HK-2 (cell line): ENCODE measurements around the gene FRS2.

ENCODE experiments used
- DNase-seq: peaks from one replicate; pipeline ENCODE4 v3.0.0-alpha.2; 2018; ENCODE audit not compliant: unreplicated experiment

FRS2 gene

DNA sequence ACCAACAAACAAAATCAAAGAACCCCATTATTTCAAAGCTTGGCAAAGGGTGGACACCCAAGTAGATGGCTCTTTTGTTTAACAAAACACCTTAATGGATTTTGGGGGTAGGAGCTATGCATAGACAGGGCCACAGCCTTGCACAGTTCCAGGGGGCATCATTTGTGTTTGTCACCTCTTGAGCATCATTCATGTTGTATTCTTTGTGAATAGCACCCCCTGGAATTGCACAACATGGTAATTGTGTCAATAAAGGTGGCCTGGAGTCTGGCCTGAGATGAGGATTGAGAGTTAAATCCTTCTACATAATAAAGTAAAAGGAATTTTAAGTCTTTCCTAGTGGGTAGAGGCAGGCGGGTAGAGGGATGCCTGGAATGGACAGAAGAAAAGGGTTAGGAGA is 3.3 kb upstream of the FRS2 start:
- DNase-seq: no peak

DNA sequence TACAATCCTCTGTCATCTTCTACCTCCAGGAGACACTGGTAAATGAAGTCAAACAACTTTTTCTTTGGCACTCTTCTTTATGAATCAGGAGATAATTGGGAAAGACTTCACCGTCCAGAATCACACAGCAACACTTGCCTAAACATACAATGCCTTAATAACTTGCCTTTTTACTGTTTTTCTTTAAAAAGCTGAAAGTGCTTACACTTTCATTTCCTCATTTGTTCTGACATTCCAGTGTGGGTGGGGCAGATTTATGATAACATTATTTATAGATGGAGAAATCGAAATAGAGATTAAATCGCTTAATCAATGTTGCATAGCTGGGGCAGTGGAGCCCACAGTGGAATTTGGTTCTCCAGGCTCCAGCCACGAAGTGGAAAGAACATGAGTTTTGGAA is 2.8 kb upstream of the FRS2 start:
- DNase-seq: no peak

DNA sequence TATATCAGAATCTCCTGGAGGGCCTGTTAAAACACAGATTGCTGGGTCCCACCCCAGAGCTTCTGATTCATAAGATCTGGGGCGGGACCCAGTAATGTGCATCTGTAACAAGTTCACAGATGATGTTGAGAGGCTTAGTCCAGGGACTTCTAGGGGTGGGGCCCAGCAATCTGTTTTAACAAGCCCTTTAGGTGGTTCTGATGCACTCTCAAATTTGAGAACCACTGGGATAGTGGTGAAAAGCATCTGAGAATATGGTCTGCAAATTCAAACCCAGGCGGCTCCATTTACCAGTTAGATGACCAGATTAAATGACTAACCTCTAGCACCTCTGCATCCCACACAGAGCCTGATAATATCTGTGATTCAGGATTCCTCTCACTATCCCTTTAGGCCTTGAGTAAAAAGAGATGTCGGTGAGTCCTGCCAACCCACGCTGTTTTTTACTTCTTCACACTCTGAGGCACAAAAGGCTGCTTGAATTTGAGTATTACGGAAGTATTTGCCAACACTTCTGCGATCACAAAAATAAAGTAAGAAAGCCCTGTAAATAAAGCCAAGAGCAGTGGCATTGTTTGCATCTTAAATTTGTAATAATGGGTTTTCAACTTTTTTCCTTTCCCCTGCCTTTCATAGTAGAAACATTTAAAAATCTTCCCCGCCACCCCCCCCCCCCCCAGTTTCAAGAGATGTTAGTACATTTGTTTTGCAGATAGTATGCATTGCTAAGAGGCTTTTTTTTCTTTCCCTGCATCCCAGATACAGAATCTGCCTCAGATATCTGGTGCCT is 1.8 kb upstream of the FRS2 start:
- DNase-seq: no peak

DNA sequence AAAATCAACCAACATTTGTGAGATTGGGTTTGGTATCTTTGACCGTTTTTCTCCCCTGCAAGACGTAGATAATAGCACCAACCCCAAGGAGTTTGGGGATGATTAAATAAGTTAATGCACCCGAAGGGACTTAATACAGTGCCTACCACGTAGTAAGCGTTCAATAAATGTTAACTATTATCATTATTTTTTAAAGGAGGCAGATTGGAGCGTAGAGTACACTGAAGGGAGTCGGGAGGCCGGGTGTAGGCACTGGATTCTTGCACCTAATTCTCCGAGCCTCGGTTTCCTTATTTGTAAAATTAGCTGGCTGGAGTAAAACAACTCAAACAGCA is 367 bp upstream of the FRS2 start:
- no peak for DNase-seq

DNA sequence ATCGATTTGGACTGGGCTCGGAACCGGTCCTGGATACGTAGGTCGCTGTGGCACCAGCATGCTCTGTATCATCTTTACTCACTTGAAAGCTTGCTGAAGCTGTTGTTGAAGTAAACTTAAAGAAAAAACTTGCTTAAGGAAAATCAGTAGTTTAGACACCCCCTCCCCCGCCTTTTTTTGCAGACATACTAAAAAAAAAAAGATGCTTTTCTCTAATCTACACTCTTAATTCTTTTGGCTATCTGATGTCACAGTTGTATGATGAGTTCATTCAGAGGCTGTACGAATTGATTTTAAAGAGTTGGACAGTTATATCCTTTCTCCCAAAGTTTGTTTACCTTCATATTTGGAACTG is 865 bp downstream of the FRS2 start:
- DNase-seq: no peak

DNA sequence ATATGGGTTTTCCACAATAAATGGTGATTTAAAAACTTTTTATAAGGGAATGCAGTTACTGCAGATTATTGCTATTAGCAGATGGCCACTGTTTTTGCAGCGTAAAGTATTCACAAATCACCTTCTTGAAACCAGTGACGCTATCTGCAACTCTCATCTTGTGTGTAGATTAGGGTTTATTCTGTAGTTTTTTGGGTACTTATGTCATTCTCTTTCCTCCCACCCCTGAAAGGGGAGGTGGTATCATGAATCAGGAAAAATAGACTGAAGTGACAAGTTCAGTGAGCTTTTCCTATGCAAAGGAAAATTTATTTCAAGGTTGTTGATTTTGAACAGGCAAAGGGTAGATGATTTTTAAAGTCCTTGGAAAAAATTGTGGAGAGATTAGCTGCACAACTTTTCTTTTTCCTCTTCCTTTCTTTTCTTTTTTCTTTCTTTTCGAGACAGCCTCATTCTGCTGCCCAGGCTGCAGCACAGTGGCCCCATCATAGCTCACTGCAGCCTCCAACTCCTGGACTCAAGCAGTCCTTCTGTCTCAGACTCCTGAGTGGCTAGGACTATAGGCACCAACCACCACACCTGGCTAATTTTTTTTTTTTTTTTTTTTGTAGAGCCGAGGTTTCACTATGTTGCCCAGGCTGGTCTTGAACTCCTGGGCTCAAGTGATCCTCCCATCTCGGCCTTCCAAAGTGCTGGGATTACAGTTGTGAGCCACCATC is 1.6 kb downstream of the FRS2 start:
- no peak for DNase-seq

DNA sequence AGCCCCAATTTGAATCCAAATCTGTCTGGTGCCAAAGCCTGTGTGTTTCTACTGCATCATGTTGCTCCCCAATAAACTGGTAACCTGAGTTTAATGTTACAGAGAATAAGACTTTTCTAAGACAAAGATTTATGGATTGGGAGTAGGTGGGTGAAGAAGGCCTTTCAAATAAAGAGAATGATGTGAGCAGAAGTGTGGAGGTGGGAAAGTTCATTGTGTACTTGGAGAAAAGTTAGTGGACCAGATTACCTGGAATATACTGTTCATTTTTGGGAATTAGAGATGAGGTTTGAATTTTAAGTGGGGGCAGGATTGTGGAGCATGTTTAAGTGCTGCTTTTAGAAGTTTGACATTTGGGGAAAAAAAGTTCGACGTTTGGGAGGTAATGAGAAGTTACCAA is 3.1 kb downstream of the FRS2 start:
- DNase-seq: no peak

DNA sequence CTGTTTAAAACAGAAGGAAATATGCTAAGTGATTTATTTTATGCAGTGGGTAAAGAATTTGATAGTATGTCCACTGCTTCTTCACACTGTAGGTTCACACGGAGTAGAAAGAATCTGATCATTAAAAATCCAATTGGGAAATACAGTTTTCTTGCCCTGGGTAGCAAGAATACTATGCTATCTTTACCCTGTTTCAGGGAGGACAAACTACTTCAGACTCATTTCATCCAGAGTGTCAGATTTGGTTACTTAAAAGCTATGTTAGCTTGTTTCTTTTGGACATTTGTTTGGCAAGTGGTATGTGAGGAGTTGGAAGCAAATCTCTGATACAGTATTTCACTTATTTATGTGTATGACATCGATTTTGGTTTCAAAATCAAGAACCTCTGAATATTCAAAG is 4.3 kb downstream of the FRS2 start:
- no peak for DNase-seq

DNA sequence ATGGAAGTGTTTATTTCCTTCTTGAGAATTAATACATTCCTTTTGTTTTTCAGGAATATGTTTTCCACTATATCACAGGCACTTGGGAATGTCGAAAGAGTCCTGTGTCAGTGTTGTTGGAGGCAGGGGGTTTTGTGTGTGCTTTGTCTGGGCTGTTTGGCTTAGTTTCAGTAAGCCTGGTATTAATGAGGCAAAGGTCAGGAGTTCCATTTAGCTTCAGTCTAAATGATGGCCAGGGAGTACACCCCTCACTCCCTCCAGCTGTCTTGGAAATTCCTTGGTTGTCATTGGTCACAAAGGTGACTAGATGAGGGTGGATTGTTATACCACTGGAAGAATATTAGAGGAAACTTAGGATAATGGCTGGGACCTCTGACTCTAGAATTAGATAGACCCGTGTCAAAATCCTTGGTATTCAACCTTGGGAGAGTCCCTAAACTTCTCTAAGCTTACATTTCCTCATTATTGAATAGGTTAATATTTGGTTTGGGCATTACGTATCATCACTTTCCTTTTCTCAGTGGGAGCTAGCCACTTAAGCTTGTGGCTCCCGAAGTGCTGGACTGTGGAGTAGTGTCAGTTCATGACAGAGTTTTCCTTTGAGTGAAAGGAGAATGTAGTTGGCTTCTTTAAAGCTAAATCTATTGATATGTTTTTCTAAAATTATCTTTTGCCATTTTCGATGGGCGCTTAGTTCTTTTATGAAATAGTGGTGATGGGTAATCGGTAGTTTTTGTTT is 5.2 kb downstream of the FRS2 start:
- no peak for DNase-seq

DNA sequence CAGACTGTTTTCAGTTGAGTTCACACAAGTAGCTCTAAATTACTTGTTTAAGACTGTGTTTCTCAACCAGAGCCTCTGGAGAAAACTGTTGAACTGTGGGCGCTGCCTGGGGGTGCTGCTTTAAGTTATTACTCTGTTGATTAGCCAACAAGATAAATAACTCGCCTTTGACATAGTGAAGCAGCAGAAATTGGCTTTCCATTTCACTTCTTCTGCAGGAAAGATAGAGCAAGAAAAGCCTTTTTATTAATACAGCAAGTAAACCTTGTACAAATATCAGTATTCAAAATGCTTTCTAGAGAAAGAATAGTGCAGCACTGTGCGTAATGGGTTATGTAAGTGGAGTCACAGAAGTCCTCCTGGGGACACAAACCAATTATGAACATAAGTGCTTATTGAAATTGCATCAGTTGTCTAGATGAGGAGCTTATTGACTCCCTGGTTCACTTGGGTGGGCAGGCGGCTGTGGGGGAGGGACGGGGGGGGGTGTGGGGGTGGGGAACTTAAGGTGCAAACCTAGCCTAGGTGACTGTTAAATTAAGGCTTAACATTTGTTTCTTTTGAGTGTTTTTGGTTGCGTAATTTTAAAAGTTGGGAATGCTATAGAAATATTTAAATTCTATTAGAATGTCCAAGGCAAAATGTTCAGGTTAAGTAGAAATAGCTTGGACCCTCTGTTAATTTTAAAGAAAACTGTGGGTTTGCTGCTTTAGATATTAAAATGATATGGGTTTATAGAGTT is 6.3 kb downstream of the FRS2 start:
- no peak for DNase-seq

DNA sequence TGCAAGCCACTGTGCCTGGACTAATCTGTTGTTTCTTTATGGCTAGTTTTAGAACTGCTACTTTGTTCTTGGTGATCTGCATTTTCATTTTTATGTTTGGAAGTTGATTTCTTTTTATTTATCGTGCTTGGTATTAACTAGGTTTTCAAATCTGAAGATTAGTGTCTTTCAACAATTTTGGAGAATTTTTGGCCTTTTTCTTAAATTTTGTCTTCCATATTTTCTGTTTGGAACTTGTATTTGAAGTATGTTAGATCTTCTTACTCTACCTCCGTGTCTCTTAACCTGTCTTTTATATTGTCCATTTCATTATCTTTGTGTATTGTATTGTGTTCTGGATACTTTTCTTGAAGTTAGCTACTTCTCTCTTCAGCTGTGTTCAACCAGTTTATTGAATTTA is 9.5 kb downstream of the FRS2 start:
- DNase-seq: no peak

DNA sequence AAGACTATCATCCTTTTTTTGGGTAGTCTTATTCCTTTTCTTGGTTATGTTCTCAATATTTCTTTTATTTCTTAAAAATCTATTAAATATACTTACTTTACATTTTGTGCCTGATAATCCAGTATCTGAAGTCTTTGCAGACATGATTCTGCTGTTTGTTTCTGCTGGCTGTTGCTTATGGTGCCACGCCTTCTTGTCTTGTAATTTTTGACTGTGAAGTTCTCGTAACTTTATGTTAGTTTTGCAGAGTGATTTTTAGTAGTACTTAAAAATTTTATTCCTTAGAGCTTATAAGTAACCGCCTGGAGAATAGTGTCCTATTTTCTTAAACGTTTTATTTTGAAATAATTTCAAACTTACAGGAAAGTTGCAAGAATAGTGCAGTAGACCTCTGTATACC is 10.5 kb downstream of the FRS2 start:
- no peak for DNase-seq

DNA sequence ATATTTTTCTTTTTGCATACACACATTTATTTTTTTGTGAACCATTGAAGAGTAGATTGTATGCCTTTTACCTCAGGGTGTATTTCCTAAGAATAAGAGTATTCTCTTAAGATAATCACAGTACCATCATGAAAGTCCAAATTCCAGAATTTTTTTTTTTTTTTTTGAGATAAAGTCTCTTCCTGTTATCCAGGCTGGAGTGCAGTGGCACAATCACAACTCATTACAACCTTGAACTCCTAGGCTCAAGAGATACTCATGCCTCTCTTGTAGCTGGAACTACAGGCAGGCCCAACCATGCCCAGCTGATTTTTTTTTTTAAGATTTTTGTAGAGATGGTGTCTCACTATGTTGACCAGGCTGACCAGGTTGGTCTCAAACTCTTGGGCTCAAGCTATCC is 10.9 kb downstream of the FRS2 start:
- DNase-seq: no peak

DNA sequence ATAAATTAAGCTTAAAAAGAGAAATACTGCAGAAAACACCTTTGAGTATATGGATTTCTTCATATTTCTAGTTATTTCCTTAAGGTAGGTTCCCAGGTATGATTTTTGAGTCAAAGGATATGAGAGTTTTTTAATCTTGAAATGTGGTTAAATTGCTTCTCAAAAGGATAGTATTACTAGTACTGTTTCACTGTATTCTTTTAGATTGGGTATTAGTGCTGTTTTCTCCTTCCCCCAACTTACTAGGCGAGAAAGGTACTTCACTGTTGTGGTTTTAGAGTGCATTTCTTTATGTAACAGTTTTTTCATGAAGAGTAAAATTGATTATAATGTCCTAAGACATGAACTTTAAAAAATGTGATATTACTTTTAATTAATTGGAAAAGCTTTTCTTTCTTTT is 13.5 kb downstream of the FRS2 start:
- no peak for DNase-seq

DNA sequence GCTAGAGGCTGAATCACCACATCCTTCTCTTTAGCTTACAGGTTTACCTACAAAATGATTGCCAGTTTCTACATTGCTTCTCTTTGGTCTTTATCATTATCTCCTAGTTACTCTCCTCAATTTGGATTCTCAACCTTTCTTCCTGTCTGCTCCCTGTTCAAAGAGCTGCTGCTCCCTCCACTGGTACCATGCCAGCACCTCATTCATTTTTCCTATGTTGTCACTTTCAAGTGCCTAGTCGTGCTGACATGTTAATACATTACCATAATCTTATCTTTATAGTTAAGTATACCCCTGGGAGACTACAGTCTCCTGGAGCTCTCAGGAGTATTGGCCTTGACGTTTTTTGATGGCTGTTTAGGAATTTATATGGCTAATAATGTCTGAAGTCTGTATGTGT is 14.2 kb downstream of the FRS2 start:
- no peak for DNase-seq

DNA sequence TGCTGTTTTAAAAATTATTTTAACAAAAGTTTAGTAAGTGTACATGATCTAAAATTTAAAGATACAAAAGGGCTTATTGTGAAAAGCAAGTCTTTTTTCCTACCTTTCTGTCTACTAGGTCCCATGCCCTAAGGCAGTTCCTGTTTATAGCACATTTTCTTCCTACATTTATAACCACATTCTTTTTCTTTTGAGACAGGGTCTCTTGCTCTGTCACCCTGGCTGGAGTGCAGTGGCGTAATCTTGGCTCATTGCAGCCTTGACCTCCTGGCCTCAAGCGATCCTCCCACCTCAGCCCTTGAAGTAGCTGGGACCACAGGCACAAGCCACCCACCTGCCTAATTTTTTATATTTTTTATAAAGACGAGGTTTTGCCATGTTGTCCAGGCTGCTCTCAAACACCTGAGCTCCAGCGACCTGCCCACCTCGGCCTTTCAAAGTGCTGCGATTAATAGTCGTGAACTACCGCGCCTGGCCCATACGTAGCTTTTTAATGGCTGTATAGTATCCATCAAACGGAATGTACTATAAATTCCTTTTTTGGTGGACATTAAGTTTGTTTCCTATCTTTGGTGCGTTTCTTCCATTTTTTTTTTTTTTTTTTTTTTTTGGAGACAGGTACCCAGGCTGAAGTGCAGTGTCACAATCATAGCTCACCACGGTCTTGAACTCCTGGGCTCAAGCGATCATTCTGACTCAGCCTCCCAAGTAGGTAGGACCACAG is 20.9 kb downstream of the FRS2 start:
- no peak for DNase-seq

DNA sequence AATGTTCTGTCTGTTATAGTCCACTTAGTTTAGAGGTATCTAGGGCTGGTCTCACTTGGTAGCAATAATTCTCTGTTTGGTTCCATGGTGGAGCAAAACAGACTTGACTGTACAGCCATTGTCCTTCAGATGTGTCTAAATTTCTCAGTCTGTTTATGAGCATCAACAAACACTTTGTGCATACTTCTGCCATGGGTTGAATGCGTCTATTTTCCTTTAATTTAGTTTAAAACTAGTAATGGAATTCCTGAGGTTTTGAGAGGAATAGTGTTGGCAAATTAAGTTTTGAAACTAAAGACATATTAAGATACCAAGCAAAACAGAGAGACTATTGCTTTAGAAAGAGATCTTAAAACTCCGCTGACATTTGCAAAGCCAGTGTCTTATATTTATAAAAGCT is 22.6 kb downstream of the FRS2 start:
- no peak for DNase-seq

DNA sequence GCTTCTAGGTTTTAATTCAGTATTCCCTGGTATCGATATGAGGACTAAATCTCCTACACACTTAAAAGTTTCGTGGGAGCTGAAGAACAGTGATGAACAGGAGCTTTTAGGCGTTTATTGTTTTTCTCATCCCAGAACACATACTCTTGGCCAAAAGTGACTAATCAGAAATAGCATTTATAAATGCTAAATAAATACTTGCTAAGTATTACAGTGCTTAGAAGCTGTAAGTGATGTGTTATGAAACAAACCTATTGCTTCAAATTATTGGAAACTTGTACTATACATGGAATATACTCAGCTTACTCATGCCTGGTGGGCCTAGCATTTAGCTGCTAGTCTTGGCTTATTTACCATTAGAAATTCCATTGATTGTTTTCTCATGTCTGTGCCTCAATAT is 24.9 kb downstream of the FRS2 start:
- no peak for DNase-seq

DNA sequence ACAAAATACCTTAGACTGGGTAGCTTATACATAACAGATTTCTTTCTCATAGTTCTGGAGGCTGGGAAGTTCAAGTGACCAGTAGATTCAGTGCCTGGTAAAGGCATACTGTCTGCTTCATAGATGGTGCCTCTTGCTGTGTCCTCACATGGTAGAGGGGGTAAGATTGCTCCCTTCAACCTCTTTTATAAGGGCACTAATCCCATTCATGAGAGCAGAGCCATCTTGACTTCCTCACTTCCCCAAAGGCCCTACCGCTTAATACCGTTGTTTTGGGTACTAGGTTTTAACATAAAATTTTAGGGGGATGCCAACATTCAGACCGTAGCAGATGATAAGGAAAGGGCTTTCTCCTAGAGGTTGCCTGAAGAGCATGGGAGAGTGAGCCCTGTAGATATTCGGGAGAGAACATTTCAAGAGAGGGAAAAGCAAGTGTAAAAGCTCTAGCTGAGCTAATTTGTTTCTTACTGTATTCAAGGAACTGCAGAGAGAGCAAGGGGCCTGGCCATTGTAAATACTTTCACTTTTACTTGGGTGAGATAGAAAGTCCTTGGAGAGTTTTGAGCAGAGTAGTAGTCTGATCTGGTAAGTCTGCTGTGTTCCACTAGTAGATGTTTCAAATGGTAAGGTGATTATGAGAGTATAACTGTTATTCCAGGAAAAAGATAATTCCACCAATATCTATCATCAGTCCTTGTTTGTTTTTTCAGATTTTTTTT is 27.3 kb downstream of the FRS2 start:
- no peak for DNase-seq

DNA sequence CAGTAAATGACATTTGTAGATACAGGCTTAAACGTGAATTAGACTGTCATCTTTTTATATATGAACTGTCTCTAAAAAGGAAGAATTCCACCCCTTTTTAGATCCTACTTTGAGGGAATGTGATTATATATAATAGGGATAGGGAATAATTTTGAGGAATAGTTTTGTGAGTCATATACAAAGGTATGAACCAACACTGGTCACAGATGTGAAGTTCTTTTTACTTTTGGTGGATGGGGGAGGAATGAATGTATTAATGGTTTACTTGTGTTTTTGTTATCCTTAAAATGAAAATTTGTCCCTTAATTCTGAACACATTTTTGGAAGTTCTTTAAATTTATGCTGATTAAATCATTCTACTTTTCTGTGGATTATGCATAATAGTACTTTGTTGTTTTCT is 30.4 kb downstream of the FRS2 start:
- DNase-seq: no peak
